Measurements from ENCODE around the gene DNAJC5.

DNA sequence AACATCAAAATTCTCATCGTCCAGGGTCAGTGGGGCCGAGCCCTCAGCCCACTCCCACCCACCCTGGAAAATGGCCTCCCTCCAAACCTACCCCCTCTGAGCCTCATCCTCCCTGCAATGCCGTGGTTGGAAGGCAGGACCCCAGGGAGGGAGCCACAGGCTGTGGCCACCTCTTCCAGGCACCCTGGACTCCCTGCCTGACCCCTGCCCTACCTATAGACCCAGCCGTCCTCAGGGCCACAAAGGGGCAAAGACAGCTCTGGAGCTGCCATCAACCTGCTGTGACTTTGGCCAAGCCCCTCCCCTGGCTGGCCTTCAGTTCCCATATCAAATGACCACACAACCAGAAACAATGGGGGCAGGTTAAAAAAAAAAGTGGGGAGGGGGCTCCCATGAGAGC lies 63.5 kb downstream of the DNAJC5 start:
- TF ChIP-seq, protein P1, sequence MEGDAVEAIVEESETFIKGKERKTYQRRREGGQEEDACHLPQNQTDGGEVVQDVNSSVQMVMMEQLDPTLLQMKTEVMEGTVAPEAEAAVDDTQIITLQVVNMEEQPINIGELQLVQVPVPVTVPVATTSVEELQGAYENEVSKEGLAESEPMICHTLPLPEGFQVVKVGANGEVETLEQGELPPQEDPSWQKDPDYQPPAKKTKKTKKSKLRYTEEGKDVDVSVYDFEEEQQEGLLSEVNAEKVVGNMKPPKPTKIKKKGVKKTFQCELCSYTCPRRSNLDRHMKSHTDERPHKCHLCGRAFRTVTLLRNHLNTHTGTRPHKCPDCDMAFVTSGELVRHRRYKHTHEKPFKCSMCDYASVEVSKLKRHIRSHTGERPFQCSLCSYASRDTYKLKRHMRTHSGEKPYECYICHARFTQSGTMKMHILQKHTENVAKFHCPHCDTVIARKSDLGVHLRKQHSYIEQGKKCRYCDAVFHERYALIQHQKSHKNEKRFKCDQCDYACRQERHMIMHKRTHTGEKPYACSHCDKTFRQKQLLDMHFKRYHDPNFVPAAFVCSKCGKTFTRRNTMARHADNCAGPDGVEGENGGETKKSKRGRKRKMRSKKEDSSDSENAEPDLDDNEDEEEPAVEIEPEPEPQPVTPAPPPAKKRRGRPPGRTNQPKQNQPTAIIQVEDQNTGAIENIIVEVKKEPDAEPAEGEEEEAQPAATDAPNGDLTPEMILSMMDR (IDR thresholded peaks at IDR 0.05 in 4 of 5, conservative IDR thresholded peaks at IDR 0.05 in 1 of 5): no peak
- no peak for TF ChIP-seq POLR2A (IDR thresholded peaks at IDR 0.05)
